Astrocyte (in vitro differentiated cells and primary cell): Measurements from ENCODE around the gene SLC9A5.

ENCODE experiments used
- CTCF ChIP-seq: IDR thresholded peaks from 2 replicates; pipeline ENCODE4 v1.5.1; 2011; ENCODE audit warnings: low read depth, mild to moderate bottlenecking, inconsistent platforms, low read length, moderate library complexity; ENCODE audit not compliant: insufficient read depth
- EZH2 ChIP-seq: IDR thresholded peaks from 2 replicates; pipeline ENCODE4 v1.6.1; 2012; ENCODE audit warnings: mild to moderate bottlenecking, low read length, inconsistent platforms; ENCODE audit not compliant: insufficient read depth

GRCh38 chr16:67209565-67209964, 39.2 kb upstream of the SLC9A5 start:
- TF ChIP-seq CTCF (no peak), EZH2 (no peak)
